Measurements from ENCODE around the gene BHMT.
"Not testable (repeated sequence)": the region's sequence is repeated elsewhere in the genome, so short reads cannot be mapped to it uniquely, and the experiment has no call there.

The BHMT gene

DNA sequence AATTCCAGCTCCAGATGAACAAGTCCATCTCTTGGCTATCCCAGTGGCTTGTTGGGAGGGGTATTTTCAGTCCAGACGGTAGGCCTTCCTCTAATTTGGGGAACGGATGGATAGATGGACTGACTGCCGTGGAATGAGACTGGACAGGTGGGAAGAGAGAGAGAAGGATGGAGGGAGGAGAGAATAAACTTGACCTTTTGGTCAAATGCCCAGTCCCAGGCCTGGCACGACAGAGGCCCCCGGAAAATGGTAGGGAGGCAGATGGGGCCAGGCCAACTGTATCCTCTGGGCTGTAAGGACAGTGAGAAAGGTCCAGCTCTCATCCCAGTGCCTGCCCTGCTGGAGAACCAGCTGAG lies 1.1 kb downstream of the BHMT start:
- DNase-seq: no peak

DNA sequence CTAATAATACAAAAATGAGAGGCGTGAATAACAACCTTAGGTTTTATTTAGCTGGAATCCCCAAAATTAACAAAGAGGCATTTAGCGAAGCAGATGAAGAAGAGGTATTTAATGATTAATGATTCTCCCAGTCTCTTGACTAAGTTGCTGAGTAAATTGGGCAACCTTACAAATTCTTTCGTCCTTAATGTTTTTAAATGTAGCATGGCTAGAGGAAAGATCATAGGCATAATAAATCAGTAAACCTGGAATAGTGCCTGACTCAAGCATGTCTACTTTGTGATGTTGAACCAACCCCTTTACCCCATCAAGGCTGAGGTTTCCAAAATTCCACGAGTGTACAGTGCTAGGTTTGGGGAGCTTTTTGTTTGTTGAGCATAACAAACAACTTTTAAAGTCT lies 7.9 kb downstream of the BHMT start:
- DNase-seq: no peak

DNA sequence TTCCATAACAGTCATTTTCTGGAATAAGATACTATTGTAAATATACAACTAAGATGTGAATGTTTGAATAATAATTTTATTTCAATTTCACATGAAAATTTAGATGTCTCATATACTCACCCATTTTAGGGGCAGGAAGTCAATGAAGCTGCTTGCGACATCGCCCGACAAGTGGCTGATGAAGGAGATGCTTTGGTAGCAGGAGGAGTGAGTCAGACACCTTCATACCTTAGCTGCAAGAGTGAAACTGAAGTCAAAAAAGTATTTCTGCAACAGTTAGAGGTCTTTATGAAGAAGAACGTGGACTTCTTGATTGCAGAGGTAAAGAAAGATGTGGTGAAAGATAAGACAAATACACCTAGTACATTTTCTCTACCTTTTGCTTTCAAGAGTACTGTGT lies 8.6 kb downstream of the BHMT start:
- no peak for DNase-seq

DNA sequence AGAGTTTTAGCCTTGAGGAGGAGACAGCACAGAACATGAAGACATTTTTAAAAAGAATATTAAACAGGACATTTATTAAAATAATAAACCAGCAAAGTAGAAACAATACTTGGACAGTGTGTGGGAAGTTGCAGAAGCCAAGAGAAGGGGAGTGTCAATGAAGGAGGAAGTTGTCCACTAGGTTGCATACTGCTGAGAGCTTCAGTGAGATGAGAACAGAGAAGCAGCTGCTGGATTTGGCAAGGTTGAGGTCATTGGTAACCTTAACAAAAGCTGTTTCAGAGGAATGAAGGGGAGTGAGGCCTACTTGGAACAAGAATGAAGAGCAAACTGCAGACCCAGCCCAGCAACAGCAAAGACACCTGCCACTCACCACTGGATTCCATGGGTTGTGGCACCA lies 11.4 kb downstream of the BHMT start:
- DNase-seq: no peak

DNA sequence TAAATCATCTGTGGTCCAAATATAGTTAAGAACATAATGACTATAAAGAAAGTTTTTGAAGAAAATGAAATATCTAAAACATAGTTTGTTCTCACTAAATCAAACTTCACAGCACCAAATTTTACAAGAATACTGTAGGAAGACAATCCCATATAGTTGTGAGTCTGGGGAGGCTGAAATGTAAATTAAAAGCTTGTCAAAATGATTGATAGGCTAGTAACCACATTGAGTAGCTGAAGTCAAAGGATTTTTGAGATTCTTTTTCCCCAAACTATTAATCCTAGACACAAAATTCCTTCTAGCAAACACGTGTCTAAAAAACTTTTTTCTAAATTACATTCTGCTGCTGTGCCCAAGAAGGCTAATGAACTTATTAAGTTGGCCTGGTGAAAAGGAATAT lies 13.0 kb downstream of the BHMT start:
- no peak for DNase-seq

DNA sequence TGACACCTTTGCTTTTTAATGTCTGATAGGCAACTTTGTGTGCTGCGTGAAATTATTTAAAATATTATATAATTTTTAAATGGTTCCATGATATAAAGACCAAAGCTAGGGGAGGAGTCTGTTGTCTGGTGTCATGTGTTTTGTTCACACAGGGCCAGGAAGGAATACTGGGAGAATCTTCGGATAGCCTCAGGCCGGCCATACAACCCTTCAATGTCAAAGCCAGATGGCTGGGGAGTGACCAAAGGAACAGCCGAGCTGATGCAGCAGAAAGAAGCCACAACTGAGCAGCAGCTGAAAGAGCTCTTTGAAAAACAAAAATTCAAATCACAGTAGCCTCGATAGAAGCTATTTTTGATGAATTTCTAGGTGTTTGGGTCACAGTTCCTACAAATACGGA lies 19.2 kb downstream of the BHMT start:
- DNase-seq: no peak

DNA sequence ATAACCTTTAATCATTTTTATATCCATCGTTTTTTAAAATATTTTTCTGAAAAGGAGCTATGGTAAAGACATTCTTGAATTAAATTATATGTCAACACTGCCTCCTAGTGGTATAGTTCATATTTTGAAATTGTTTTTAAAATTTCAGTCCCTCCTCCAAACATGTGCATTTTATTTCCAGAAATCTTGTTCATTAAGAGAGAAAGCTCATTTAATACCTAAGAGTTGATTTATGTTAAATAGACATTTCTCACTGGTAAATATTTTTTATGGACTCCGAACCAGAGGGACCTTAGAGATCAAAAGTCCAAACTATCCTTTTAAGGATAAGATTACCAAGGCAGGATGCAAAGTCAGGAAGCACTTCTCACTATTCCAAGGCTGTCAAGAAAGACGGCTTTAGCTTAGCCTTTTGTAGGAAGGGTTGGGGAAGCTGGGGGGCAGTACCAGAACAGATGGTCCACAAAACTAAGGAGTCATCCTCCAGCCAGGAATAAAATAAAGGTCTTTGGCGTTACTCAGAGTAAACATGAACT lies 21.6 kb downstream of the BHMT start:
- DNase-seq: no peak

DNA sequence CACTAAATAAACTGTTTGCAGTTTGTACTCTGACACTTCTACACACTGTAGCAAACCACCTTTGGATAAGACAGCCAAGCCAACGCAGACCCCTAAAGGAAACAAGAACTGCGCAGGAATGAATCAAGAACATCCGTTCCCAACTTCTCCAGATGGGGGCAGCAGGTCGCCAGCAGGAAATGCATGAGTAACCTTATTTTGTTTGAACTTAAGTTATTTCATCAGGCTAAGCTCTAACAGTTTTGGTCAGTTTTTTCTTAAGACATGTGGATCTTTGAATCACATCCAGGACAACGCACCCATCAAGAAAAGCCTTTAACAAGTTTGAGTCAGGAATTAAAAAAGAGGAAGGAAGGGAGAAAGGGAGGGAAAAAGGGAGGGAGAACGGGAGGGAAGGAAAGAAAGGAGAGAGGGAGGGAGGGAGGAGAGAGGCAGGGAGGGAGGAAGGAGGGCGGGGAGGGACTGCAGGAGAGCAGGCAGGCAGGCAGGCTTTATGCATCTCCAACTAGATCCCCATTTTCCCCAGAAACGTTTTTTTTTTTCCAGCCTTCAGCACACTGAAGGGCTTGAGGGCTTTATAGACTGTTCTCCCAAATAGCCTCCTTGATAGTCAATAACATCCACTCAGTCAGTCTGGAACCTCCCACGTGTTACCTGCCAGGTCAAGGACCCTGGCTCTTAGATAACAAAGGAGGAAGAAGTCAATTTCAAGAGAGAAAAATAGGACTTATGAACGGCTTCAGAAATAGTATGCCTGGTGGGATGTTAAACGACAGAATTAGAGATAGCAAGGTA lies 22.2 kb downstream of the BHMT start:
- DNase-seq: peak; percentile 8

DNA sequence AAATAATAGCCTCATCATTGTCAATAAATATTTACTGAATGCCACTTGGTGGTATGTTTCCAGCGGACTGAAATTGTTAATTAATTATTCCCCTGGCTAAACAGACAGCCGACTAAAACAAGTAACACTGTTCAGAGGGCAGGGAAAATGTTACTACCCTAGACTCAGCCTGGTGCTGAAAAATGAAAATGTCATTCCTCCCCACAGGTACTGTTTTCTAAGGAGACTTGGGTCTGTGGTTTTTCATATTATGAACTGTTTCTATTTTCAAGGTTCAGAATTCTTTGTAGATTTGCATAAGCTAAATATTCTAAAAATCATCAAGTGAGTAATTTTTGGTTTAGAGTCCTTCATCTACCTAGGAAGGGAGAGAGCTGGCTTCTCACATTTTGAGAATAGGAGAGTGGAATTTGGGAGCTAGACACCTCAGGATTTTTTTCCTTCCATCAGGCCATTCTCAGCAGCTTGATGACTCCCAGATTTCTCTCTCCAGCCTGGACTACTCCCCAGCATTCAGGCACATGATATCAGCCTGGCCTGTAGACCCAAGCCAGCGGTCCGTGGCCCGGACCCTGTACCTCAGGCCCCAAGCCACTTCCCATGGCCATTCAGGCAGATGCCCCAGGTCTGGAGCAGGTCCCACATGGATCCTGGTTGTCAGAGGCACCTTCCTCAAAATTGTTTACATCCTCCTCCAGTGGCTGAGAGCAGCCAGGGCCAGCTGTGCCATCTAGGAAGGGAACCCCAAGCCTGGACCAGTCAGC lies 24.4 kb downstream of the BHMT start:
- no peak for DNase-seq

DNA sequence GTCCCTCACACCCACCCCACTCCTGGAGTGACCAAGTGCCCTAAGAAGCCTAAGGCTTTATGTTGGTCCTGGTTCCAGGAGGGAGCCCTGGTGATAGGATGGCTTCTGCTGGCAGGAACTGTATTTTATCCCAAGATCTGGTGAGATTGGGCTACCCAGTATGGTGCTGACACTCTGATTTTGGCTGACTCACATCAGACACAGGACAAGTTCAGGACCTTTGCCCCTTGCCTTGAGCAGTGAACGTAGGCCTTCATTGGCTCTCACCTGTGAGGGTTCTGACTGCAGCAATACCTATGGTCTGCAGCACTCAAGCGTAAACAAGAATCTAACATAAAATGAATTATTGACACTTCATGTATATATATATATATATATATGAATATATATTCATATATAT lies 25.0 kb downstream of the BHMT start:
- DNase-seq: no peak

DNA sequence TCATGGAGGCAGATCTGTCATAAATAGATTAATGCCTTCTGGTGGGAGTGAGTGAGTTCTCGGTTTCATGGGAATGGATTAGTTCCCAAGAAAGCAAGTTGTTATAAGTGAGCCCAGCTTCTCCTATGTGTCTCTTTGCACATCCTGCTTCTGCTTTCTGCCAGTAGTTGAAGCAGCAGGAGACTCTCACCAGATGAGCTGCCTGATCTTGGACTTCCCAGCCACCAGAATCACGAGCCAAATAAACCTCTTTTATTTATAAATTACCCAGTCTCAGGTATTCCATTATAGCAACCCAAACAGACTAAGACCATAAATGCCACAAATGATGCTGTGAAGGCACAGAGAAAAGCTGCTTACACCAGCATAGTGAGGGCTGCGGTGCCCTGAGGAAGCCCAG lies 28.9 kb downstream of the BHMT start:
- DNase-seq: no peak

DNA sequence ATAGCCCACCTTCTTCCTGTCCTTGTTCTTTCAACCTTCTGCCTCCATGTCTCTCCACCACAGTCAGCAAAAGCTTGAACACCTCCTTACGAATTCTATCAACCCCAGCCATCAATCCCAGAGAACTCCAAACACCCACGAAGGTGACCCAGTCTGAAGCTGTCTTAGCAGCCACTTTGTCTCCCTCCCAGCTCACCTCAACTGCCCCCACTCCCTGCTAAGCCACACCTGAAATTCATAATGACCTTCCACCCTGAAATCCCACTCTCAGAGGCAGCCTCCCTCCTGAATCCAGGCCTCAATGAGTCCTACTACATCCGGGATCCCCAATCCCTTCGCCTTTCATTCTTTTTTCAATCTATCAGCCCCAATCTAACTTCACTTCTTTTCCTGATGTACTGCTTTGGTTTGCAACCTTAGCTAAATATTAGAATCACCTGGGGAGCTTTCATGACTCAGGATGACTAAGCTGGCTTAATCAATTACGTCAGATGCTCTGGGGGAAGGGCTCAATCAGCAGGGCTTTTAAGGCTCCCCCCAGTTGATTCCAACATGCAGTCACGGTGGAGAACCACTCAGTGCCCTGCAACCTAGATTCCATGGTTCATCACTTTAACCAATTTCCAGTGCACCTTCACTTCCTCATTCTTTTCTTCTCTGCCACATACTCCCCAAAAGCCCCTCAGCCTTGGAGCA lies 32.2 kb downstream of the BHMT start:
- DNase-seq: no peak

DNA sequence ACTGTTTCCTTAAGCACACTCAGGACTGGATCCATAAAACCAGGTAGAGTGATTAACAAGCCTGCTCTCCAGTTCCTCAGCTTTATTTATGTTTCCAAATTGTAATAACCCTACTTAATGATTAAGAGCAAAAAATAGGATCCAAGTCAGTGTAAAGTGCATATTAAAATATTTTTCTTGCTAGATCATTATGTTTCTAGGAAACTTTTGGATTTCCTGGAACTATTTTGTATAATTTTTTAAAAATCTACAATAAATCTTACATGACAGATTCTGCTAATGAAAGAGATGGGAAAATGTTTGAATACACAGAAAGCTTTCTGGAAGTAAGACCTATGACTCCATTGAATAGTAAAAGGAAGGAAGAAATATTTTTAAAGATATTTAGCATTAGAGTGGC lies 35.5 kb downstream of the BHMT start:
- DNase-seq: no peak

DNA sequence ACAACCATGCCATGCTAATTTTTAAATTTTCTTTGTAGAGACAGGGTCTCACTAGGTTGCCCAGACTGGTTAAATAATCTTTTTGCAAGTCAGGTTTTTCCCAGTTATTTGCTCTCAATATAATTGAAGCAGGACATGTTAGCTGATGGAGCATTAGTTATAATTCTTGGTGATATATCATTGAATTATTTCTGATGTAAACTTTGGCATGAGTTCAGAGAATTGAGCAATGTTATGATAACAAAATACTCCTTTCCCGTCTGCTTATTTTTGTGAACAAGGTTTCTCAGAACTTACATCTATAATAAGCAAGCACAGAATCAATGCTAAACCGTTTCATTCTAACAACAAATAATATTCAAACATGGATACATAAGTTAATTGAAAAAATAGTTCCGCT lies 37.8 kb downstream of the BHMT start:
- DNase-seq: no peak

DNA sequence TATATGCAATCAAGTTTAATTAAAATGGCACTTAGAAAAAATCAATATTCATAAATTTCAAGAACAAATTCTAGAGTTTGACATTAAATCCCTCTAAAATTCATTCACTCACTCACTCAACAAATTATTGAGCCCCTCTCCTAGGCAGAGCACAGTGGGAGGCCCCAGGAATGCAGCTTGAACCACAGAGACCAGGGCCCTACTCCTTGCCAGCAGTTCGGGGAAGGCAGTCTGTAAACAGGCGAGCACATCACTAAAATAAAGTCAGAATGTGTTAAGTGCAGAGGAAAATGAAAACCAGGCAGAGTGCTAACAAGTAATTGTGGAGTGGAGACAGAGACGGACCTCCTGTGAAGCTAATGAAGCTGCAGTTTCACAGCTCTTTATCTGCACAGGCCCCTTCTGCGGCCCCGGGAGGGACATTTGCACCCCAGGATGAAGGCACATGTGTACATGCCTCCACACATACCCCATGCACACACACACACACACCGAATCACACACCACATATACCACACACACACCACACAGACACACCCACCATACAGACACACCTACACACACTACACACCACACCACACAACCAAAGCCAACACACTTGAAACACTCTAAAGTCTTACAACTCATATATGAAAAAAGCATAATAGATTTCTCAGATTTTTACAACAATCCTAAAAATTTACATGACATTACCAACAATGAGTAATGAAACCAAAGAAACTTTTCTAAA lies 40.5 kb downstream of the BHMT start:
- DNase-seq: no peak

DNA sequence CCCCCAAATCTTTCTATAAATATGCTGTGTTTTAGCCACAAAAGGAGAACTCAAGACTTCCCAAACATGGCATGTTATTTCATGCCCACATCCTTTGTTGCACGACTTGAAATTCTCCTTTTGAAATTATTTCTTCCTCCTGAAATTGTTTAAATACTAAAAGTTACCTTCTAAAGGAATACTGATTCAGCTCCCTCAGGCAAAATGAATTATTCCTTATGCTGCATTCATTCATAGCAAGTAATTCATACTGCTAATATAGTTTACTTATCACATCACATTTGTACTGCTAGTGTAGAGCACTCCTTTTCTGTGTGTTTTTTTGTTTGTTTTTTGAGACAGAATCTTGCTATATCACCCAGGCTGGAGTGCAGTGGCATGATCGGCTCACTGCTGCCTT lies 45.7 kb downstream of the BHMT start:
- no peak for DNase-seq

DNA sequence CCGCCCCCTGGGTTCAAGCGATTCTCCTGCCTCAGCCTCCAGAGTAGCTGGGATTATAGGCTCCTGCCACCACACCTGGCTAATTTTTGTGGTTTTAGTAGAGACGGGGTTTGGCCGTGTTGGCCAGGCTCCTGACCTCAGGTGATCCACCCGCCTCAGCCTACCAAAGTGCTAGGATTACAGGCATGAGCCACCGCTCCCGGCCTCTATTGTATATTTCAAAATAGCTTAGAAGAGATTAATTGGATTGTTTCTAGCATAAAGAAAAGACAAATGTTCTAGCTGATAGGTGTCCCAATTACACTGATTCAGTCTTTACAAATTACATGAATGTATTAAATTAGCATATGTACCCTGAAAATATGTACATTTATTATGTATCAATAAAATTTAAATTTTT lies 50.0 kb downstream of the BHMT start:
- DNase-seq: not testable (repeated sequence)

DNA sequence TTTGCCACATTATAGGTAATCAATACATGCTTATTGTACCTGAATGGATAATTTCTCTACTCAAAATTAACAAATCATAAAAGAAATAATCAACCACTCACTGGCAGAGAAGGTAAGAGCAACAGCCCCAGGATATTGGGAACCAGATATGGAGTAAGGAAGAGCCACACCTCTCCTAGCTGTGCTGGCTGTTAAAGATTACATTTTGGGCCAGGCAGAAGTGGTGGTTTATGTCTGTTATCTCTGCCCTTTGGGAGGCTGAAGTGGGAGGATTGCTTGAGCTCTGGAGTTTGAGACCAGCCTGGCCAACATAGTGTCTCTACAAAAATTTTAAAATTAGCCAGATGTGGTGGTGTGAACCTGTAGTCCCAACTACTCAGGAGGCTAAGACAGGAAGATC lies 56.4 kb downstream of the BHMT start:
- DNase-seq: no peak

DNA sequence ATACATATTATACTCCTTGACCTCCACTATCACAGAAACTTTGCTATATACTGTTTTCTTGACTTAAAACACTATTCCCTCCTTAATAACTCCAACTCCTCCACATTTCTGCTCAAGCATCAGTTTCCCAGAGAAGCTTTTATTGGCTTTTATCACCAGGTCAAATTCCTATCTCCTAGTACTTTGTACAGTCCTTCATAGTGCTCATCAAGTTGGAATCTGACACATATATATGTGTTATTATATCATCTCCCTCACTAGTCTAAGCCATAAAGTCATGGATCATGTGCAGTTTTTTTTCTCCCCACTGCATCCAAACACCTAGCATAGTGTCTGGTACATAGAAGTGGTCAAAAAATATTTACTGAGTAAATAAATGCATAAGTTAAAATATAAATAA lies 59.1 kb downstream of the BHMT start:
- DNase-seq: no peak

DNA sequence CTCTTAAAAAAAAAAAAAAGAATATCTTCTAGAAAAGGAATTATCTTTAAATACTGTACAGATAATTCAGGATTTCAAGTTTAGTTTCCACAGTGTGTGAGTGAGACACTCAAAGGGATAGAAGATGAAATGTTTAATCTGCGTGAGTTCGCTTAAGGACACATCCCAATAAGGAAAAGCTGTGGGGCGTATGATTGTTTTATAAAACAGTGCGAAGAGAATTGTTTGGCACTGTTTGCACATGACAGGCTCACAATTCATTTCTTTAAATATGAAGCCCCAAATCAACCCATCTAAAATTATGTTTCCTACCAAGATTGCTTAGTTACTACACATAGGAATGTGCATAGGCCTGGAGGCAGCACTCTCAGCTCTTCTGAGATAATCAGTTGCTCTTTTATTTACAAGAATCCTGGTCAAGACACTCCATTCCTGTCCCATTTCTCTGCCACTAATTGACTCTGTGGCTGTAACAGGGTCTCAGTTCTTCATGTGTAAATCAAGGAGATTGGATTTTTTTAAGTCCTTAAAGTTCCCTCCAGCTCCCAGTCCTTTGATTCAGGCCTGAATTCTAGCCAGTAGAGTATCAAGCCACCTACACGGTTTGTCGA lies 60.1 kb downstream of the BHMT start:
- DNase-seq: no peak

DNA sequence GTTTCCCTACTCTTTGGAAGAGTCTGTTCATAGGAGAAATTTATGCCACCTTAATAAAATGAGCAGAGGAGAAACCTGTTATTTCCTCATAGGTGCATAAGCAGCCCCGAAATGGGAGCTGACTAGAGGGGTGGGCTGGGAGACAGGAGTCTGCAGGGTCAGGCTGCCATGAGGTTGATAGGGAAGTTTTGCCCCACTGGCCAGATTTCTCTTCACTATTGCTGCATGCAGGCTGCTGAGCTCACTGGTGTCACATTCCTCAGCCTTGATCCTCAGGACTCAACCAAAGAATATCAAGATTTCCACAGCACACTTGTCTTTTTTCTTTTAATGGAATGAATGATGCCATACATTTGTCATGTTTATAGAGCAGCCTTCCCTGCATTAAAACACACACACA lies 60.7 kb downstream of the BHMT start:
- DNase-seq: no peak

DNA sequence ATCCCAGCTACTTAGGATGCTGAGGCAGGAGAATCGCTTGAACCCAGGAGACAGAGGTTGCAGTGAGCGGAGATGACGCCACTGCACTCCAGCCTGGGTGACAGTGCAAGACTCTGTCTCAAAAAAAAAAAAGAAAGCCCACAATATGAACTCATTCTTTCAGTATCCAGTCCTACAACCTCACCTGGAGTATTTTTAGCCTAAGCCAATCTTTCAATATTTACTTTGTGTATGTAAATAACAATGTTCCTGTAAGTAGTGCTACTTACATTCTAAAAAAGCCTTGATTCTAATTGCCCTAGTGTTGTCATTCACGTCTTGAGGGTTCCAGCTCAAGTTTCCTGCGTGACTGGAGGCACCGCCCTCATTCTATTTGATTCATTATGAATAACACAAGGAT lies 62.0 kb downstream of the BHMT start:
- peak; percentile 19 for DNase-seq

DNA sequence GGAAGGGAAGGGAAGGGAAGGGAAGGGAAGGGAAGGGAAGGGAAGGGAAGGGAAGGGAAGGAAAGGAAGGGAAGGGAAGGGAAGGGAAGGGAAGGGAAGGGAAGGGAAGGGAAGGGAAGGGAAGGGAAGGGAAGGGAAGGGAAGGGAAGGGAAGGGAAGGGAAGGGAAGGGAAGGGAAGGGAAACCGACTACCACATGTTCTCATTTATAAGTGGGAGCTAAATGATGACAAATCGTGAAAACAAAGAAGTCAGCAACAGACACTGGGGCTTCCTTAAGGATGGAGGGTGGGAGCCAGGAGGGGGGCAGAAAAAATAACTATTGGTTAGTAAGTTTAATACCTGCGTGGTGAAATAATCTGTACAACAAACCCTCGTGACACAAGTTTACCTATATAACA lies 68.8 kb downstream of the BHMT start:
- DNase-seq: not testable (repeated sequence)
